Activated T-helper 2 cell treated with anti-CD3 and anti-CD28 coated beads, Interferon-gamma antibody, Interleukin-2, Interleukin-4, amounts not matched to agents 10 μg/mL and 5 μg/mL and 100 μg/mL, durations not matched to agents 14 hours and 24 hours and 36 hours (primary cell): Measurements from ENCODE around the gene CRYGN. TPM values are rescaled to one million over a fixed set of nuclear protein-coding genes. Genes with fewer than 3 reads are reported as not detected.

ENCODE experiments used
- DNase-seq: peaks from one replicate; pipeline ENCODE4 v3.0.0; 2021; ENCODE audit warnings: low spot score
- H3K27ac Mint-ChIP-seq: one replicate; pipeline ENCODE4 v1.8.0; 2021; ENCODE audit warnings: mixed read lengths
- H3K27me3 Mint-ChIP-seq: one replicate; pipeline ENCODE4 v1.8.0; 2021; ENCODE audit warnings: low read depth, mixed read lengths
- H3K36me3 Mint-ChIP-seq: one replicate; pipeline ENCODE4 v1.8.0; 2021; ENCODE audit warnings: low read depth, mixed read lengths
- H3K4me1 Mint-ChIP-seq: one replicate; pipeline ENCODE4 v1.8.0; 2021; ENCODE audit warnings: low read depth, mixed read lengths
- H3K4me3 Mint-ChIP-seq: one replicate; pipeline ENCODE4 v1.8.0; 2021; ENCODE audit warnings: low read depth, mild to moderate bottlenecking, moderate library complexity, mixed read lengths
- H3K9me3 Mint-ChIP-seq: one replicate; pipeline ENCODE4 v1.8.0; 2021; ENCODE audit warnings: mixed read lengths
- intact Hi-C: fragments of 100-400 bp; cut with micrococcal nuclease; formaldehyde crosslinking; loops from one replicate; pipeline ENCODE4 v1.15.1; 2023
- total RNA-seq: library from RNA; stranded (reverse); gene quantifications from 2 replicates; pipeline ENCODE4 v1.2.3, GENCODE V29; 2022

CRYGN gene
- total RNA-seq, result not detected in 2 replicates

- H3K27me3 Mint-ChIP-seq, result peaks cover 1% of the 10 kb centered on the region
- DNase-seq, result no peak
- no peaks in the 10 kb centered on the region for H3K9me3 Mint-ChIP-seq
- no peak within 1 kb of the TSS for H3K27ac Mint-ChIP-seq
- no peaks in the 10 kb centered on the region for H3K36me3 Mint-ChIP-seq
- peaks cover 14% of the 10 kb centered on the region for H3K4me1 Mint-ChIP-seq
- H3K4me3 Mint-ChIP-seq, result peak within 1 kb of the TSS; percentile 2
- intact Hi-C loops, result no loop called here
These were observed at the start of gene CRYGN for GRCh38 chr7:151439855-151440798. Gene CRYGN, minus strand, starts transcription at chr7:151440141. Its CDS starts 224 bp downstream, at chr7:151439917.

- H3K4me3 Mint-ChIP-seq, result no peak overlapping the region
- H3K27ac Mint-ChIP-seq, result peak overlapping the region; percentile 11
- peaks cover 30% of the 10 kb centered on the region for H3K4me1 Mint-ChIP-seq
- H3K27me3 Mint-ChIP-seq, result no peaks in the 10 kb centered on the region
- no peak for DNase-seq
- no peaks in the 10 kb centered on the region for H3K9me3 Mint-ChIP-seq
- peaks cover 49% of the 10 kb centered on the region for H3K36me3 Mint-ChIP-seq
- intact Hi-C loops, result no loop called here
These were observed 49.6 kb upstream of the CRYGN start for GRCh38 chr7:151489498-151489897.

- H3K27ac Mint-ChIP-seq, result no peak overlapping the region
- no peaks in the 10 kb centered on the region for H3K9me3 Mint-ChIP-seq
- no peak for DNase-seq
- no peaks in the 10 kb centered on the region for H3K27me3 Mint-ChIP-seq
- peaks cover 24% of the 10 kb centered on the region for H3K4me1 Mint-ChIP-seq
- H3K36me3 Mint-ChIP-seq, result peaks cover 61% of the 10 kb centered on the region
- H3K4me3 Mint-ChIP-seq, result no peak overlapping the region
- intact Hi-C loops, result no loop called here
These were observed 48.2 kb upstream of the CRYGN start for GRCh38 chr7:151488096-151488495.

- Mint-ChIP-seq H3K36me3 (peaks cover 70% of the 10 kb centered on the region), H3K27me3 (no peaks in the 10 kb centered on the region), H3K4me1 (peaks cover 30% of the 10 kb centered on the region), H3K9me3 (no peaks in the 10 kb centered on the region), H3K4me3 (no peak overlapping the region), H3K27ac (no peak overlapping the region)
- DNase-seq, result no peak
- intact Hi-C loops, result no loop called here
These were observed 47.3 kb upstream of the CRYGN start for GRCh38 chr7:151487228-151487627.

- peaks cover 40% of the 10 kb centered on the region for H3K4me1 Mint-ChIP-seq
- H3K9me3 Mint-ChIP-seq, result no peaks in the 10 kb centered on the region
- DNase-seq, result no peak
- peaks cover 79% of the 10 kb centered on the region for H3K36me3 Mint-ChIP-seq
- no peaks in the 10 kb centered on the region for H3K27me3 Mint-ChIP-seq
- intact Hi-C loops, result no loop called here
- no peak overlapping the region for H3K4me3 Mint-ChIP-seq
- H3K27ac Mint-ChIP-seq, result peak overlapping the region; percentile 24
These were observed 46.1 kb upstream of the CRYGN start for GRCh38 chr7:151486074-151486473.

- Mint-ChIP-seq H3K36me3 (peaks cover 75% of the 10 kb centered on the region), H3K4me1 (peaks cover 40% of the 10 kb centered on the region), H3K4me3 (no peak overlapping the region), H3K27me3 (no peaks in the 10 kb centered on the region), H3K27ac (peak overlapping the region; percentile 38), H3K9me3 (no peaks in the 10 kb centered on the region)
- intact Hi-C loops, result loop anchor here (5.0 kb wide), 1 partner anchor 32 kb away; the partner anchor contains the start of gene RHEB
- no peak for DNase-seq
These were observed 45.2 kb upstream of the CRYGN start for GRCh38 chr7:151484971-151485707.

- no peak overlapping the region for H3K27ac Mint-ChIP-seq
These were observed 43.7 kb upstream of the CRYGN start for GRCh38 chr7:151483711-151483983.

GRCh38 chr7:151482883-151483710 lies 43.2 kb upstream of the CRYGN start:
- H3K4me1 Mint-ChIP-seq, result peaks cover 37% of the 10 kb centered on the region
- intact Hi-C loops, result loop anchor here (5.0 kb wide), 1 partner anchor 34 kb away; the partner anchor contains the start of gene RHEB
- H3K27me3 Mint-ChIP-seq, result no peaks in the 10 kb centered on the region
- no peaks in the 10 kb centered on the region for H3K9me3 Mint-ChIP-seq
- peaks cover 71% of the 10 kb centered on the region for H3K36me3 Mint-ChIP-seq
- DNase-seq, result no peak
- H3K4me3 Mint-ChIP-seq, result no peak overlapping the region
- H3K27ac Mint-ChIP-seq, result peak overlapping the region; percentile 20

More at GRCh38 chr7:151483711-151483983, 43.7 kb upstream of the CRYGN start:
- no peak overlapping the region for H3K4me3 Mint-ChIP-seq
- peaks cover 37% of the 10 kb centered on the region for H3K4me1 Mint-ChIP-seq
- H3K36me3 Mint-ChIP-seq, result peaks cover 76% of the 10 kb centered on the region
- H3K27me3 Mint-ChIP-seq, result no peaks in the 10 kb centered on the region
- no peaks in the 10 kb centered on the region for H3K9me3 Mint-ChIP-seq
- DNase-seq, result no peak
- intact Hi-C loops, result loop anchor here (5.0 kb wide), 1 partner anchor 34 kb away; the partner anchor contains the start of gene RHEB

GRCh38 chr7:151481650-151482505 lies 41.9 kb upstream of the CRYGN start:
- H3K27me3 Mint-ChIP-seq, result no peaks in the 10 kb centered on the region
- no peak for DNase-seq
- intact Hi-C loops, result loop anchor here (5.0 kb wide), 1 partner anchor 35 kb away; the partner anchor contains the start of gene RHEB
- peaks cover 67% of the 10 kb centered on the region for H3K36me3 Mint-ChIP-seq
- H3K4me1 Mint-ChIP-seq, result peaks cover 34% of the 10 kb centered on the region
- H3K9me3 Mint-ChIP-seq, result no peaks in the 10 kb centered on the region
- H3K27ac Mint-ChIP-seq, result no peak overlapping the region
- H3K4me3 Mint-ChIP-seq, result no peak overlapping the region

GRCh38 chr7:151477867-151478266 lies 37.9 kb upstream of the CRYGN start:
- Mint-ChIP-seq H3K27ac (no peak overlapping the region), H3K36me3 (peaks cover 57% of the 10 kb centered on the region), H3K27me3 (no peaks in the 10 kb centered on the region), H3K4me1 (peaks cover 26% of the 10 kb centered on the region), H3K9me3 (no peaks in the 10 kb centered on the region), H3K4me3 (no peak overlapping the region)
- intact Hi-C loops, result no loop called here
- no peak for DNase-seq

- peak overlapping the region; percentile 26 for H3K27ac Mint-ChIP-seq
- no peak for DNase-seq
- intact Hi-C loops, result no loop called here
- H3K9me3 Mint-ChIP-seq, result no peaks in the 10 kb centered on the region
- H3K4me3 Mint-ChIP-seq, result no peak overlapping the region
- H3K4me1 Mint-ChIP-seq, result peaks cover 38% of the 10 kb centered on the region
- peaks cover 83% of the 10 kb centered on the region for H3K36me3 Mint-ChIP-seq
- no peaks in the 10 kb centered on the region for H3K27me3 Mint-ChIP-seq
These were observed 32.9 kb upstream of the CRYGN start for GRCh38 chr7:151472644-151473380.
